Measurements from ENCODE around the gene SEMA3F. TPM values are rescaled to one million over a fixed set of nuclear protein-coding genes. Genes with fewer than 3 reads are reported as not detected.
A peak's percentile ranks its signal among the peaks of the same experiment; 100 is the strongest.

The SEMA3F gene
- total RNA-seq, 2 donors from 2014 or later: 44.8 to 63.2 TPM

DNA sequence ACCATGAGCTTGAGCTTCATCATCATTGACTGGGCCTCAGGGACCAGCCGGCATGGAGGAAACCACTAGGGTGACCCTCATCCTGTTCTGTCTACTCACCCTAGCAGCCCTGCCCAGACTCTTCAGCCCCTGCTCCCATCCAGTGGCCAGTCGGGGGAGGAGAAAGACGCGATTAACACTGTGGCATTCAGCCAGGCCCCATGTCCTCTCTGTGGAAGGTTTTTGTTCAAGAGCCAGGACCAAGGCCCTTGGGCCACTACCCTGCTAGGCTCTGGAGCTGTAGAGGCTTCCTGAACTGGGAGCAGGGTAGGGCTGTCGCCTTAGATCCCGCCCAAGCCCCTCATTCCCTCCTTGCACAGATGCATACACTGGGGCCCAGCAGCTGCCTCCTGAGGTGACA lies 65.0 kb downstream of the SEMA3F start:
- H3K4me1 ChIP-seq (ENCODE audit: control insufficient read depth, insufficient read depth, low read length): no peaks in the 10 kb centered on the region
- no peak for DNase-seq
- H3K4me3 Mint-ChIP-seq: no peak overlapping the region
- H3K36me3 ChIP-seq (ENCODE audit: control insufficient read depth, insufficient read depth, low read length): no peaks in the 10 kb centered on the region
- H3K27ac Mint-ChIP-seq: no peak overlapping the region
- no peaks in the 10 kb centered on the region for H3K9me3 Mint-ChIP-seq
- no peak overlapping the region for H3K4me3 ChIP-seq (ENCODE audit: low read length)
- H3K27me3 Mint-ChIP-seq (ENCODE audit: insufficient read depth): peaks cover 17% of the 10 kb centered on the region
- H3K36me3 Mint-ChIP-seq (ENCODE audit: low read depth): no peaks in the 10 kb centered on the region
- no peak overlapping the region for H3K27ac ChIP-seq (ENCODE audit: low read depth, low read length)
- TF ChIP-seq, protein P1, sequence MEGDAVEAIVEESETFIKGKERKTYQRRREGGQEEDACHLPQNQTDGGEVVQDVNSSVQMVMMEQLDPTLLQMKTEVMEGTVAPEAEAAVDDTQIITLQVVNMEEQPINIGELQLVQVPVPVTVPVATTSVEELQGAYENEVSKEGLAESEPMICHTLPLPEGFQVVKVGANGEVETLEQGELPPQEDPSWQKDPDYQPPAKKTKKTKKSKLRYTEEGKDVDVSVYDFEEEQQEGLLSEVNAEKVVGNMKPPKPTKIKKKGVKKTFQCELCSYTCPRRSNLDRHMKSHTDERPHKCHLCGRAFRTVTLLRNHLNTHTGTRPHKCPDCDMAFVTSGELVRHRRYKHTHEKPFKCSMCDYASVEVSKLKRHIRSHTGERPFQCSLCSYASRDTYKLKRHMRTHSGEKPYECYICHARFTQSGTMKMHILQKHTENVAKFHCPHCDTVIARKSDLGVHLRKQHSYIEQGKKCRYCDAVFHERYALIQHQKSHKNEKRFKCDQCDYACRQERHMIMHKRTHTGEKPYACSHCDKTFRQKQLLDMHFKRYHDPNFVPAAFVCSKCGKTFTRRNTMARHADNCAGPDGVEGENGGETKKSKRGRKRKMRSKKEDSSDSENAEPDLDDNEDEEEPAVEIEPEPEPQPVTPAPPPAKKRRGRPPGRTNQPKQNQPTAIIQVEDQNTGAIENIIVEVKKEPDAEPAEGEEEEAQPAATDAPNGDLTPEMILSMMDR (conservative IDR thresholded peaks at IDR 0.05): no peak
- no peak overlapping the region for H3K9ac ChIP-seq (ENCODE audit: extremely low read depth, low read length, poor library complexity, severe bottlenecking)
- H3K9me3 ChIP-seq (ENCODE audit: control insufficient read depth, low read length): no peaks in the 10 kb centered on the region
- H3K27me3 ChIP-seq (ENCODE audit: control insufficient read depth, insufficient read depth, low read length, poor library complexity, severe bottlenecking): peaks cover 7% of the 10 kb centered on the region
- WGBS, 2 experiments (ENCODE audit: insufficient coverage in 1 of 2, insufficient read length in 1 of 2): 87 to 88% methylated on average over 5 to 6 of the region's 6 CpGs
- peaks cover 2% of the 10 kb centered on the region for H3K4me1 Mint-ChIP-seq

DNA sequence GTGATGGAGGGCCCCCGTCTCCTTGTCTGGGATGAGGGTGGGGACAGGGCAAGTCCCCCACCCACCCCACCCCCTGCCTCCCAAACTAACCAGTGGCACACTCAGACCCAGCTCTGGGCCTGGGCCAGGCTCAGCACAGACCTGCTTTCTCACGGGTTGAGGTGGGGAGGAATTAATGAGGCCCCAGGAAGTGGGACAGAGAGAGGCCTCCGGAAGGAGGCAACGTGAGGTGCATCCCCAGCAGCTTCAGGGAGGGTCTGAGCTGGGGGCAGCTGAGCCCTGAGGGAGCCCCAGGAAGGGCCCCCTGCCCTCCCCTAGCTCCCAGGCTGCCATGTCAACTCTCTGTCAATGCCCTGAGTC lies 65.9 kb downstream of the SEMA3F start:
- Mint-ChIP-seq H3K4me3 (no peak overlapping the region), H3K27ac (no peak overlapping the region), H3K36me3 (ENCODE audit: low read depth) (no peaks in the 10 kb centered on the region), H3K27me3 (ENCODE audit: insufficient read depth) (peaks cover 20% of the 10 kb centered on the region), H3K4me1 (peaks cover 3% of the 10 kb centered on the region), H3K9me3 (no peaks in the 10 kb centered on the region)
- Histone ChIP-seq H3K27ac (ENCODE audit: low read depth, low read length) (no peak overlapping the region), H3K4me3 (ENCODE audit: low read length) (no peak overlapping the region), H3K36me3 (ENCODE audit: control insufficient read depth, insufficient read depth, low read length) (no peaks in the 10 kb centered on the region), H3K4me1 (ENCODE audit: control insufficient read depth, insufficient read depth, low read length) (no peaks in the 10 kb centered on the region), H3K9me3 (ENCODE audit: control insufficient read depth, low read length) (no peaks in the 10 kb centered on the region), H3K9ac (ENCODE audit: extremely low read depth, low read length, poor library complexity, severe bottlenecking) (no peak overlapping the region), H3K27me3 (ENCODE audit: control insufficient read depth, insufficient read depth, low read length, poor library complexity, severe bottlenecking) (peaks cover 7% of the 10 kb centered on the region)
- TF ChIP-seq, protein P1 (conservative IDR thresholded peaks at IDR 0.05): no peak
- 93 to 100% methylated on average over 2 to 3 of the region's 4 CpGs for WGBS, 2 experiments (ENCODE audit: insufficient coverage in 1 of 2, insufficient read length in 1 of 2)
- DNase-seq: no peak

DNA sequence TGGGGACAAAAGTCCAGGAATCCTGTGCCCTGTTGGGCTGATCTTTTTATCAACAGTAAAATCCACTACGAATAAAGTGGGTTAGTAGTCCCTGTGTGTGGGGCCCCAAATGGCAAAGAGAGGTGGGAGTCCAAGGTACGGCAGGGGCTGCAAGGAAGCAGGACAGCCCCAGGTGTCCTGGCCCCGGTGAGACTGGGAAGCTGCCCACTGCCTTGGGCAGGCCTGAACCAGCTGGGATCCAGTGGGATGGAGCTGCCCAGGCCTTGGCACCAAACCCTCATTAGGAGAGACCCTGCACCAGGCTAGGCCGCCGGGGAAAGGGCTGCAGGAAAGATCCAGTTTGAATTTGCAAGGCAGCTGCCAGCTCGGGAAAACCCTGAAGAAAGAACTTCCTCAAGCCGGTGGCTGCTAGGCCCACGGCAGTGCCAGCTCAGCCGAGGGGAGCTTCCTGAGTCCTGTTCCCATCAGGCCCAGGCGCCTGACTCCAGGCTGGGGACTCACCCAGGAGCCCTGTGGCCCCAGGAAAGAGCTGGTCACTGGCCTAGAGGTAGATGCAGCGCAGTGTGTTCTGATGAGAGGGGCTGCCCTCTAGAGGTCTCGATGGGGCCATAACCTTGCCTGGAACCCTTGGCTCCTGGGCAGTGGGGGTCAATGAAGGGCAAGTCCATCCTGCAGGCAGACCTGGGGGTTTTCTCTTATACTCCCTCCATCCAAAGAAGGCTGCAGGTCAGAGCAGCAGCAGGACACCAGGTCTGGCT lies 66.5 kb downstream of the SEMA3F start:
- Mint-ChIP-seq H3K27ac (no peak overlapping the region), H3K4me1 (peaks cover 3% of the 10 kb centered on the region), H3K27me3 (ENCODE audit: insufficient read depth) (peaks cover 25% of the 10 kb centered on the region), H3K36me3 (ENCODE audit: low read depth) (no peaks in the 10 kb centered on the region), H3K9me3 (no peaks in the 10 kb centered on the region), H3K4me3 (no peak overlapping the region)
- Histone ChIP-seq H3K27ac (ENCODE audit: low read depth, low read length) (no peak overlapping the region), H3K4me1 (ENCODE audit: control insufficient read depth, insufficient read depth, low read length) (no peaks in the 10 kb centered on the region), H3K9me3 (ENCODE audit: control insufficient read depth, low read length) (no peaks in the 10 kb centered on the region), H3K4me3 (ENCODE audit: low read length) (no peak overlapping the region), H3K36me3 (ENCODE audit: control insufficient read depth, insufficient read depth, low read length) (no peaks in the 10 kb centered on the region), H3K27me3 (ENCODE audit: control insufficient read depth, insufficient read depth, low read length, poor library complexity, severe bottlenecking) (peaks cover 7% of the 10 kb centered on the region), H3K9ac (ENCODE audit: extremely low read depth, low read length, poor library complexity, severe bottlenecking) (no peak overlapping the region)
- peak; percentile 91 for DNase-seq
- TF ChIP-seq, protein P1 (conservative IDR thresholded peaks at IDR 0.05): peak; percentile 74
- WGBS, 2 experiments (ENCODE audit: insufficient coverage in 1 of 2, insufficient read length in 1 of 2): 77 to 78% methylated on average over 10 to 12 of the region's 12 CpGs
